GM18907 (cell line): Measurements from ENCODE around the gene GDI2.
A peak's percentile ranks its signal among the peaks of the same experiment; 100 is the strongest.
"Not testable (repeated sequence)": the region's sequence is repeated elsewhere in the genome, so short reads cannot be mapped to it uniquely, and the experiment has no call there.

ENCODE experiments used
- ATAC-seq: cut with Tn5 transposase; IDR thresholded peaks from one replicate; pipeline ENCODE4 v1.9.1; 2021; ENCODE audit warnings: mild to moderate bottlenecking, moderate library complexity; ENCODE audit not compliant: unreplicated experiment

The GDI2 gene

GRCh38 chr10:5828725-5829124 is 15.5 kb upstream of the GDI2 start:
- ATAC-seq = no peak

GRCh38 chr10:5827841-5828240 is 14.6 kb upstream of the GDI2 start:
- no peak for ATAC-seq

DNA sequence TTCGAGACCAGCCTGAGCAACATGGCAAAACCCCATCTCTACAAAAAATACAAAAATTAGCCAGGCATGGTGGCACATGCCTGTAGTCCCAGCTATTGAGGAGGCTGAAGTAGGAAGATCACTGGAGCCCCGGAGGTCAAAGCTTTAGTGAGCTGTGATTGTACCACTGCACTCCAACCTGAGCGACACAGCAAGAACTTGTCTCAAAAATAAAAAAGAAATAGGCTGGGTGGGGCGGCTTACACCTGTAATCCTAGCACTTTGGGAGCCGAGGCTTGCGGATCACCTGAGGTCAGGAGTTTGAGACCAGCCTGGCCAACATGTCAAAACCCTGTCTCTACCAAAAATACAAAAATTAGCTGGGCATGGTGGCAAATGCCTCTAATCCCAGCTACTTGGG is 13.3 kb upstream of the GDI2 start:
- ATAC-seq = not testable (repeated sequence)

GRCh38 chr10:5818894-5819293 is 5.7 kb upstream of the GDI2 start:
- ATAC-seq = peak; percentile 29

DNA sequence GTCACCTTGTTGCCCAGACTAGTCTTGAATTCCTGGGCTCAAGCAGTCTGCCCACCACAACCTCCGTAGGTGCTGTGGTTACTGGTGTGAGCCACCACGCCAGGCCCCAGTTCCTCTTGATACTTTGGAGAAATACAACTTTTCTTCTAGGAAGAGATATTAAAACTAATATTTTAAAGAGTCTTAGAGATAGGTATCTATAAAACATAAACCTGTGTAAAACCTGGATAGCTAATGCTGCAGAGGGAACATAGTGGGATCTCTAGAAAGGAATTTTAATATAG is 4.8 kb upstream of the GDI2 start:
- no peak for ATAC-seq

DNA sequence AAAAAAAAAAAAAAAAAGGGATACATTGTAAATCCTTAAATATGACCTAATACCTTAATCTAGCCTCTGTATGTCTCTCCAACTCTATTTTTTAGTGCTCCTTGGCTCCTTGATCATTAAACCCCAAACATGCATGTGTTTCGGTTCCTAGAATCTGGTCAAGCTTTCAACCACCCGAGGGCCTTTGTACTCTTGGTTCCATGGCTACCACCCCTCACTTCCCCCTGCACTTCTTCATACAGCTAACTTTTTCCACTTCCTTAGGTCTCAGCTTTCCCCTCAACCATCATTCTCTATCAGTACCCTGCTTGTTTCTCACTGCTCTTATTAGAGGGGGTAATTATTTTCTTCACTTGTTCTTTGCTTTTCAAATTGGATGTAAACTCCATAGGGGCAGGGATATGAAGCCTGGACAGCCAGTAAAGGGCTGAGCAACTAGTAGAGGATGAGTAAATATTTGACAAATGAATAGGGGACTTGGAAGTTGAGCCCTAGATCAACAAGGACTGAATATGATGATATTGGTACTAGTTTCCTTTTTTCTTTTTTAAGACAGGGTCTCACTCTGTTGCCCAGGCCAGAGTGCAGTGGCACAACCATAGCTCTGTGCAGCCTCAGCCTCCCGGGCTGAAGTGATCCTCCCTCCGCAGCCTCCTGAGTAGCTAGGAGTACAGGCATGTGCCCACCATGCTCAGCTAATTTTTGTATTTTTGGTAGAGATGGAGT is 4.3 kb upstream of the GDI2 start:
- ATAC-seq = no peak

DNA sequence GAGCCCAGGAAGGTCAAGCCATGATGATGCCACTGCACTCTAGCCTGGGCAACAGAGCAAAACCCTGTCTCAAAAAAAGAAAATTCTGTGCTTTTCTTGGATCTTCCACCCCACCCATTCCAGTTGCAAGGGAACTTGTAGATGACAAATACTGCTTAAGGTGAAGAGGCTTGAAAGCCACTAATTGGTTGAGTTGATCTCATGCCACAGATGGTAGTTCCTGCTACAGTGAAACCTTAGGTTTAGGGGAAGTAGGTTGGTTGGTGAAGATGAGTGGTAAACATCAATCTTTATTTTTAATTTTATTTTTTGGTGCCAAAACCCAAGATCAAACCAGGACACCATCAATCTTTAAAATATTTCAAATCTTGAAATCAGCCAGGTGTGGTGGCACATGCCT is 2.9 kb upstream of the GDI2 start:
- ATAC-seq = no peak

- ATAC-seq = no peak
Measured at GRCh38 chr10:5814110-5815107, 1.2 kb upstream of the GDI2 start.

GRCh38 chr10:5813091-5813340 is 218 bp downstream of the GDI2 start:
- peak; percentile 35 for ATAC-seq

GRCh38 chr10:5812283-5813090 is 747 bp downstream of the GDI2 start:
- ATAC-seq = peak; percentile 30

- no peak for ATAC-seq
Measured at GRCh38 chr10:5811387-5811821, 1.8 kb downstream of the GDI2 start.

- no peak for ATAC-seq
Measured at GRCh38 chr10:5810225-5810624, 3.0 kb downstream of the GDI2 start.

DNA sequence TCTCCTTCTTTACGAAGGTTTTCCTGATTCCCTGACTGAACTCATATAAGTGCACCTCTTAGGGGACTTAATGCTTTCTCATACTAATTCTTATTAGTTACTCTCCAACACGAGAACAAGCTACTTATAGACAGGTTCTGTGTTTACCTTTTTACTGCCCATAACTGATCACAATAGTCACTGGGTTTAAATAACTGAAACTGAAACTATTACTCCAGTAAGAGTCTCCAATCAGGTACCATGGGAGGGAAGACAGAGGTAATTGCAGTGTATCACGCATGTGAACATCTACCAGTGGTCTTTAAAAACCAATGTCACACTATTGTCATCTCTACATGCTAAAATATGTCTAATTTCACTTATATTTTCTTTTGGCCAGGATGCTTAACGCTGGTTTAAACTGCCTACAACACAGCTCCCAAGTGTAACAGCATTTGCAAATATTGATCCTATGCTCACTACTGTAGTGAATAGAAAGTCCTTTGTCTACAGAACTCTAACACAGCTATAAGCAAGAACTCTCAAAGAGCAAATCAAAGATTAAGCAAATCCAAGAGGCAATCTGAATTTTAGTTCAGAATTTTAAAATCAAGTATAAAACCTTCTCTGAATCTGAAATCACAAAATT is 3.6 kb downstream of the GDI2 start:
- peak; percentile 18 for ATAC-seq

GRCh38 chr10:5808783-5809392 is 4.3 kb downstream of the GDI2 start:
- ATAC-seq = not testable (repeated sequence)

DNA sequence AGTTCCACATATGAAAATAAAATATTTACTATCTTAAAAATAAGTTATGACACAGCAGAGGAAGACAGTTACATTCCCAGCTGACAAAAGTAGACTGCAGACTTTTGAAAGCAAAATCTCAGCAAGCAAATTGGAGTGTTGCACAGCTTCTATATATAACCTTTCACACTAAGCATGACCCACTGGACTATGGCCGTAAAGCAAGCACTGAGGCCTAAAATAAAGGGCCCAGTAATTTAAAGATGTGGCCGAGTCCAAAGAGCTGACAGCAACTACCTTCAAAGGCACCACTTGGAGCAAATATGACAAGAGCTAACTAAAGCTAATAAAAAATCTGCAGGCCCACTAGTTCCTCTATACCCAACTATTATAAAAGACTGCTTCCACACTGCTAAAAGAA is 6.5 kb downstream of the GDI2 start:
- ATAC-seq = no peak

DNA sequence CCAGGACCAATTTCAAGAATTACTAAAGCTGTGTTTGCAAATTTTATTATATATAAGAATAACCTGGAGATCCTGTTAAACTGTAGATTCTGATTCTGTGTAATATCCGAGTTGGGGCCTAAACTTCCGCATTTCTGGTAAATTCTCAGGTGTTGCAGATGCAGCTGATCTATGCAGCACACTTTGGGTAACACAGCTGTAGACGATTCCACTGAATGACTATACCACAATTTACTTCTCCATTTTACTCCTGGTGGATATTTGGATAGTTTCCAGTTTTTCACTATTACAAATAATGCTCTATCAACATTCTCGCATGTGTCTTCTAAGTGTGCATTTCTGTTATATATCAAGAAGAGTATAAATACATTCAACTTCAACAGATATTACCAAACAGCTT is 7.5 kb downstream of the GDI2 start:
- no peak for ATAC-seq

DNA sequence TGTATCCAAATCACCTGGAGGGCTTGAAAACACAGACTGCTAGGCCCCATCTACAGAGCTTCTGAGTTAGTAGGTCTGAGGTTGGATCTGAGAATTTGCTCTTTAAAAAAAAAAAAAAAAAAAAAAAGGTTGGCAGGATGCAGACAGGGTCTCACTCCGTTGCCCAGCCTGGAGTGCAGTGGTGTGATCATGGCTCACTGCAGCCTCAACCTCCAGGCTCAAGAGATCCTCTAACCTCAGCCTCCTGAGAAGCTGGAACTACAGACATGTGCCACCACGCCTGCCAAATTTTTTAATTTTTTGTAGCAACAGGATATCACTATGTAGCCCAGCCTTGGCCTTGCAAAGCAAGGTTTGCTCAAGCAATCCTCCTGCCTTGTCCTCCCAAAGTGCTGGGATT is 8.0 kb downstream of the GDI2 start:
- no peak for ATAC-seq

- ATAC-seq = no peak
Measured at GRCh38 chr10:5804386-5804785, 8.8 kb downstream of the GDI2 start.

- no peak for ATAC-seq
Measured at GRCh38 chr10:5800782-5801181, 12.5 kb downstream of the GDI2 start.

- no peak for ATAC-seq
Measured at GRCh38 chr10:5794236-5794635, 19.0 kb downstream of the GDI2 start.

DNA sequence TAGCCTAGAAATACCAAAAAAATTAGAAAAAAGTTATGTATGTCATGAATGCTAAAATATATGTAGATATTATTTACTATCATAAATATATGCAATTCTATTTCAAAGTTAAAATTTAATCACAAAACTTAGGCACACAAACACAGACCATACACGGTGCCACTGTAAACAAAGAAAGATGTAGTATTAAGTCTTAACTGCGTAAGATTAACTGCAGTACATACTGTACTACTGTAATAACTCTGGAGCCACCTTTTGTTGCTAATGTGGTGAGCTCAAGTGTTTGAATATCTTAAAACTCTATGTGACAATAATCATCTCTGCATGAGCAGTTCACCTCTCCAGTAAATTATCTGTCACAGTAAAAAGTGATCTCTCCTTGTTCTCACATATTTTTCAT is 23.6 kb downstream of the GDI2 start:
- no peak for ATAC-seq
